Astrocyte of the spinal cord (primary cell): ENCODE data around the gene LHPP.

Experiments used
- DNase-seq: peaks from one replicate; pipeline ENCODE4 v3.0.0; 2011; ENCODE audit warnings: low read depth, low spot score
- H3K4me3 ChIP-seq: 2 replicates; pipeline ENCODE4 v1.5.1; 2011; ENCODE audit warnings: low read depth, mild to moderate bottlenecking, low read length, moderate library complexity
- CTCF ChIP-seq: IDR thresholded peaks from 2 replicates; pipeline ENCODE4 v1.5.1; 2012; ENCODE audit warnings: low read depth, mild to moderate bottlenecking, low read length, inconsistent platforms
- in situ Hi-C: cut with HindIII; loops from 2 replicates; pipeline ENCODE4 v1.10.0; 2017; ENCODE audit warnings: low sequenced_read_pairs

Gene LHPP

GRCh38 chr10:124453960-124454610 lies 7.5 kb upstream of the LHPP start:
- TF ChIP-seq CTCF: no peak
- DNase-seq: no peak
- no peak overlapping the region for H3K4me3 ChIP-seq
- in situ Hi-C loops: no loop called here

- in situ Hi-C loops: no loop called here
- no peak for TF ChIP-seq CTCF
- no peak for DNase-seq
- H3K4me3 ChIP-seq: no peak overlapping the region
Observed at GRCh38 chr10:124455441-124455840, 6.2 kb upstream of the LHPP start.

- no peak for DNase-seq
- no peak for TF ChIP-seq CTCF
- no peak overlapping the region for H3K4me3 ChIP-seq
- in situ Hi-C loops: no loop called here
Observed at GRCh38 chr10:124458473-124458872, 3.1 kb upstream of the LHPP start.

GRCh38 chr10:124458889-124459288 lies 2.7 kb upstream of the LHPP start:
- no peak overlapping the region for H3K4me3 ChIP-seq
- DNase-seq: no peak
- in situ Hi-C loops: no loop called here
- no peak for TF ChIP-seq CTCF

GRCh38 chr10:124459395-124459794 lies 2.2 kb upstream of the LHPP start:
- DNase-seq: no peak
- H3K4me3 ChIP-seq: no peak overlapping the region
- in situ Hi-C loops: no loop called here
- no peak for TF ChIP-seq CTCF

GRCh38 chr10:124460144-124460543 lies 1.5 kb upstream of the LHPP start:
- in situ Hi-C loops: no loop called here
- no peak overlapping the region for H3K4me3 ChIP-seq
- DNase-seq: no peak
- no peak for TF ChIP-seq CTCF

- no peak for TF ChIP-seq CTCF
- no peak for DNase-seq
- peak overlapping the region; percentile 68 for H3K4me3 ChIP-seq
- in situ Hi-C loops: no loop called here
Observed at GRCh38 chr10:124462348-124462695, 699 bp downstream of the LHPP start.
